Measurements from ENCODE around the gene ZNF512B. TPM values are rescaled to one million over a fixed set of nuclear protein-coding genes. Genes with fewer than 3 reads are reported as not detected.
"Not testable (repeated sequence)": the region's sequence is repeated elsewhere in the genome, so short reads cannot be mapped to it uniquely, and the experiment has no call there.

ZNF512B gene
- total and polyA plus RNA-seq, 2 experiments from 2014 or later = 1.5 to 16.4 TPM

GRCh38 chr20:63931735-63932134 lies 38.0 kb downstream of the ZNF512B start:
- Histone ChIP-seq H3K27me3 (replicated peaks; ENCODE audit: insufficient read depth) (no peaks in the 10 kb centered on the region), H3K79me2 (ENCODE audit: insufficient read depth) (peaks cover 81% of the 10 kb centered on the region), H3K9ac (no peak overlapping the region), H3K27ac (no peak overlapping the region), H3K4me3 (no peak overlapping the region), H3F3A (ENCODE audit: insufficient read depth) (peaks cover 15% of the 10 kb centered on the region; the same call in 1 of the 2 replicates), H3K4me2 (ENCODE audit: unreplicated experiment) (no peak overlapping the region), H3K9me2 (ENCODE audit: insufficient read depth) (no peaks in the 10 kb centered on the region), H3K4me1 (ENCODE audit: insufficient read depth) (no peaks in the 10 kb centered on the region), H2AFZ (no peak overlapping the region), H3K9me3 (ENCODE audit: low read depth) (no peaks in the 10 kb centered on the region), H3K36me3 (ENCODE audit: low read depth) (peaks cover 16% of the 10 kb centered on the region), H4K20me1 (ENCODE audit: insufficient read depth) (no peaks in the 10 kb centered on the region)
- 94 to 95% methylated on average over 19 of the region's 19 CpGs for WGBS, 2 experiments (ENCODE audit: low coverage in 1 of 2, low lambda C conversion rate in 2 of 2, missing lambda C conversion rate in 2 of 2)
- TF ChIP-seq EZH2 (IDR thresholded peaks at IDR 0.05; ENCODE audit: insufficient read depth, poor library complexity, severe bottlenecking) (no peak), EZH2phosphoT487 (IDR thresholded peaks at IDR 0.05; ENCODE audit: insufficient read depth, low read depth) (no peak)
- in situ Hi-C loops (cut with MboI) = no loop called here
- no peak for DNase-seq

- WGBS, 2 experiments (ENCODE audit: low coverage in 1 of 2, low lambda C conversion rate in 2 of 2, missing lambda C conversion rate in 2 of 2) = 90 to 92% methylated on average over 28 to 37 of the region's 37 CpGs
- Histone ChIP-seq H2AFZ (no peak overlapping the region), H3K9ac (no peak overlapping the region), H3K79me2 (ENCODE audit: insufficient read depth) (peaks cover 81% of the 10 kb centered on the region), H3K9me3 (ENCODE audit: low read depth) (no peaks in the 10 kb centered on the region), H3K27me3 (replicated peaks; ENCODE audit: insufficient read depth) (no peaks in the 10 kb centered on the region), H3K36me3 (ENCODE audit: low read depth) (peaks cover 19% of the 10 kb centered on the region), H3K4me1 (ENCODE audit: insufficient read depth) (no peaks in the 10 kb centered on the region), H4K20me1 (ENCODE audit: insufficient read depth) (no peaks in the 10 kb centered on the region; the same call in 1 of the 2 replicates), H3K4me3 (no peak overlapping the region), H3K4me2 (ENCODE audit: unreplicated experiment) (no peak overlapping the region), H3K9me2 (ENCODE audit: insufficient read depth) (no peaks in the 10 kb centered on the region), H3F3A (ENCODE audit: insufficient read depth) (peaks cover 13% of the 10 kb centered on the region; the same call in 1 of the 2 replicates), H3K27ac (no peak overlapping the region)
- DNase-seq = no peak
- in situ Hi-C loops (cut with MboI) = no loop called here
- TF ChIP-seq EZH2phosphoT487 (IDR thresholded peaks at IDR 0.05; ENCODE audit: insufficient read depth, low read depth) = no peak
- no peak for TF ChIP-seq EZH2 (IDR thresholded peaks at IDR 0.05; ENCODE audit: insufficient read depth, poor library complexity, severe bottlenecking)
Measured at GRCh38 chr20:63930971-63931553, 38.7 kb downstream of the ZNF512B start.

- H3K27ac ChIP-seq; H3K9ac ChIP-seq; H4K20me1 ChIP-seq (ENCODE audit: insufficient read depth); H3K4me3 ChIP-seq; H3K27me3 ChIP-seq (replicated peaks; ENCODE audit: insufficient read depth); H3K4me2 ChIP-seq (ENCODE audit: unreplicated experiment); DNase-seq; H3K9me3 ChIP-seq (ENCODE audit: low read depth); in situ Hi-C loops (cut with MboI); H3K4me1 ChIP-seq (ENCODE audit: insufficient read depth); H2AFZ ChIP-seq; H3K9me2 ChIP-seq (ENCODE audit: insufficient read depth): not testable (repeated sequence)
- WGBS, 2 experiments (ENCODE audit: low coverage in 1 of 2, low lambda C conversion rate in 2 of 2, missing lambda C conversion rate in 2 of 2) = 92 to 96% methylated on average over 8 to 31 of the region's 31 CpGs
- peaks cover 81% of the 10 kb centered on the region for H3K79me2 ChIP-seq (ENCODE audit: insufficient read depth)
- 0 out of 2 replicates have a peak, but pooled peaks cover 13% of the 10 kb centered on the region for H3F3A ChIP-seq (ENCODE audit: insufficient read depth)
- peaks cover 21% of the 10 kb centered on the region for H3K36me3 ChIP-seq (ENCODE audit: low read depth)
Measured at GRCh38 chr20:63929473-63929883, 40.3 kb downstream of the ZNF512B start.

GRCh38 chr20:63929071-63929470 lies 40.7 kb downstream of the ZNF512B start:
- H3K9me2 ChIP-seq (ENCODE audit: insufficient read depth) = no peaks in the 10 kb centered on the region
- no peaks in the 10 kb centered on the region for H3K4me1 ChIP-seq (ENCODE audit: insufficient read depth)
- H3K4me3 ChIP-seq = no peak overlapping the region
- H3K27ac ChIP-seq = no peak overlapping the region
- no peaks in the 10 kb centered on the region for H3K27me3 ChIP-seq (replicated peaks; ENCODE audit: insufficient read depth)
- DNase-seq = no peak
- no peak overlapping the region for H3K9ac ChIP-seq
- no peak overlapping the region for H2AFZ ChIP-seq
- TF ChIP-seq EZH2 (IDR thresholded peaks at IDR 0.05; ENCODE audit: insufficient read depth, poor library complexity, severe bottlenecking) (no peak), EZH2phosphoT487 (IDR thresholded peaks at IDR 0.05; ENCODE audit: insufficient read depth, low read depth) (no peak)
- WGBS, 2 experiments (ENCODE audit: low coverage in 1 of 2, low lambda C conversion rate in 2 of 2, missing lambda C conversion rate in 2 of 2) = 97 to 99% methylated on average over 25 to 26 of the region's 26 CpGs
- H4K20me1 ChIP-seq (ENCODE audit: insufficient read depth) = no peaks in the 10 kb centered on the region; the same call in 1 of the 2 replicates
- no peak overlapping the region for H3K4me2 ChIP-seq (ENCODE audit: unreplicated experiment)
- H3K79me2 ChIP-seq (ENCODE audit: insufficient read depth) = peaks cover 81% of the 10 kb centered on the region
- H3K36me3 ChIP-seq (ENCODE audit: low read depth) = peaks cover 21% of the 10 kb centered on the region
- in situ Hi-C loops (cut with MboI) = no loop called here
- 0 out of 2 replicates have a peak, but pooled peaks cover 13% of the 10 kb centered on the region for H3F3A ChIP-seq (ENCODE audit: insufficient read depth)
- H3K9me3 ChIP-seq (ENCODE audit: low read depth) = no peaks in the 10 kb centered on the region
